Motor neuron (in vitro differentiated cells): Measurements from ENCODE around the gene RYR2. TPM values are rescaled to one million over a fixed set of nuclear protein-coding genes. Genes with fewer than 3 reads are reported as not detected.
"Not testable (repeated sequence)": the region's sequence is repeated elsewhere in the genome, so short reads cannot be mapped to it uniquely, and the experiment has no call there.

Source experiments
- ATAC-seq, 8 experiments: fragments of 200-7000 bp; cut with Tn5 transposase; replicated peaks in 6 of 8; 2 replicates each; pipeline ENCODE4 v1.8.0; 2021; ENCODE audit warnings: mild to moderate bottlenecking in 8 of 8, moderate library complexity in 8 of 8
- H3K27ac ChIP-seq, 2 donors: fragments of 250-450 bp; sonication (Bioruptor Pico); 2 replicates each; pipeline ENCODE4 v1.9.0; 2021; ENCODE audit warnings: antibody characterized with exemption in 2 of 2, mild to moderate bottlenecking in 2 of 2, moderate library complexity in 1 of 2
- H3K4me1 ChIP-seq, 2 donors: fragments of 250-450 bp; sonication (Bioruptor Pico); replicated peaks in 1 of 2; 2 replicates each; pipeline ENCODE4 v1.6.1; 2021; ENCODE audit warnings: antibody characterized with exemption in 2 of 2, mild to moderate bottlenecking in 2 of 2, moderate library complexity in 1 of 2
- H3K4me3 ChIP-seq, 5 donors: fragments of 250-450 bp; sonication (Bioruptor Pico); 2 replicates each; pipeline ENCODE4 v1.9.0; 2021; ENCODE audit warnings: antibody characterized with exemption in 5 of 5, mild to moderate bottlenecking in 5 of 5, moderate library complexity in 4 of 5
- WGBS, 10 experiments: fragments of 450-650 bp; shearing (Covaris generic); methylation state at CpG; one replicate each; pipeline ENCODE4 v1.0.0; 2022; 5-methylcytosine and 5-hydroxymethylcytosine counted together
- in situ Hi-C, 9 experiments: fragments of 400-800 bp; cut with MboI; loops; one replicate each; pipeline ENCODE4 v1.15.0; 2021; ENCODE audit warnings: low sequenced_read_pairs in 9 of 9, low pct_unique_long_range_greater_than_20kb in 2 of 9; ENCODE audit not compliant: unreplicated experiment in 9 of 9
- total RNA-seq, 8 experiments: library from RNA; unstranded; fragments of 300-600 nt; gene quantifications; 2 replicates each; pipeline versions ENCODE4 v1.2.3 to v1.2.4, GENCODE V29; 2022

Gene RYR2
- total RNA-seq, 8 experiments from 2014 or later: 0.32 to 6.8 (median 0.63) TPM

- in situ Hi-C loops: no loop called here
- 0 to 90% (median 67%) methylated on average over 1 to 3 of the region's 3 CpGs for WGBS, 10 experiments
- Histone ChIP-seq H3K27ac (no peak overlapping the region), H3K4me1 (no peaks in the 10 kb centered on the region), H3K4me3 (no peak overlapping the region)
- ATAC-seq: peak in 1 of 8 experiments; percentile 32
These were observed 199.1 kb downstream of the RYR2 start for GRCh38 chr1:237241038-237241437.

GRCh38 chr1:237244778-237245177, 202.8 kb downstream of the RYR2 start:
- Histone ChIP-seq H3K27ac (no peak overlapping the region), H3K4me3 (no peak overlapping the region), H3K4me1 (no peaks in the 10 kb centered on the region)
- 20 to 100% (median 94%) methylated on average over 1 to 4 of the region's 4 CpGs for WGBS, 10 experiments
- ATAC-seq: no peak
- in situ Hi-C loops: no loop called here

- 0 to 92% (median 73%) methylated on average over 1 of the region's 1 CpG; no CpG with 5 or more reads in 2 of the 10 experiments for WGBS, 10 experiments
These were observed 205.5 kb downstream of the RYR2 start for GRCh38 chr1:237247442-237247841.

GRCh38 chr1:237249120-237249519, 207.1 kb downstream of the RYR2 start:
- Histone ChIP-seq H3K4me3 (no peak overlapping the region), H3K4me1 (no peaks in the 10 kb centered on the region), H3K27ac (no peak overlapping the region)
- WGBS, 10 experiments: 0 to 100% (median 67%) methylated on average over 1 of the region's 1 CpG; no CpG with 5 or more reads in 1 of the 10 experiments
- in situ Hi-C loops: no loop called here
- ATAC-seq: no peak

More at GRCh38 chr1:237247442-237247841, 205.5 kb downstream of the RYR2 start:
- in situ Hi-C loops: no loop called here
- ATAC-seq: no peak
- no peak overlapping the region for H3K4me3 ChIP-seq
- no peak overlapping the region for H3K27ac ChIP-seq
- H3K4me1 ChIP-seq: no peaks in the 10 kb centered on the region

GRCh38 chr1:237250055-237250454, 208.1 kb downstream of the RYR2 start:
- in situ Hi-C loops: no loop called here
- no peak overlapping the region for H3K27ac ChIP-seq
- no peak for ATAC-seq
- H3K4me3 ChIP-seq: no peak overlapping the region
- no peaks in the 10 kb centered on the region for H3K4me1 ChIP-seq
- WGBS, 10 experiments: 81 to 85% (median 85%) methylated on average over 3 of the region's 3 CpGs; no CpG with 5 or more reads in 7 of the 10 experiments

- no peak for ATAC-seq
- no peak overlapping the region for H3K4me3 ChIP-seq
- in situ Hi-C loops: no loop called here
These were observed 213.1 kb downstream of the RYR2 start for GRCh38 chr1:237255071-237255470.

GRCh38 chr1:237258871-237259270, 216.9 kb downstream of the RYR2 start:
- in situ Hi-C loops: no loop called here
- H3K4me1 ChIP-seq: no peaks in the 10 kb centered on the region
- H3K4me3 ChIP-seq: no peak overlapping the region
- peak in 1 of 8 experiments; percentile 68 for ATAC-seq
- H3K27ac ChIP-seq: no peak overlapping the region

More at GRCh38 chr1:237255071-237255470, 213.1 kb downstream of the RYR2 start:
- WGBS, 10 experiments: 0 to 100% (median 39%) methylated on average over 1 of the region's 1 CpG; no CpG with 5 or more reads in 2 of the 10 experiments
- Histone ChIP-seq H3K4me1 (no peaks in the 10 kb centered on the region), H3K27ac (no peak overlapping the region)

GRCh38 chr1:237261198-237261597, 219.2 kb downstream of the RYR2 start:
- in situ Hi-C loops: no loop called here

GRCh38 chr1:237267743-237268142, 225.8 kb downstream of the RYR2 start:
- no peaks in the 10 kb centered on the region for H3K4me1 ChIP-seq
- WGBS, 10 experiments: 17 to 97% (median 80%) methylated on average over 1 to 2 of the region's 2 CpGs; no CpG with 5 or more reads in 2 of the 10 experiments
- in situ Hi-C loops: no loop called here
- ATAC-seq: no peak
- no peak overlapping the region for H3K27ac ChIP-seq
- H3K4me3 ChIP-seq: no peak overlapping the region

More at GRCh38 chr1:237261198-237261597, 219.2 kb downstream of the RYR2 start:
- ATAC-seq: no peak
- Histone ChIP-seq H3K4me3 (no peak overlapping the region), H3K4me1 (no peaks in the 10 kb centered on the region), H3K27ac (no peak overlapping the region)
- 40 to 94% (median 78%) methylated on average over 1 to 4 of the region's 4 CpGs; no CpG with 5 or more reads in 4 of the 10 experiments for WGBS, 10 experiments

- no peak for ATAC-seq
- WGBS, 10 experiments: 23 to 90% (median 77%) methylated on average over 1 to 4 of the region's 4 CpGs
- no peak overlapping the region for H3K27ac ChIP-seq
- H3K4me3 ChIP-seq: no peak overlapping the region
- H3K4me1 ChIP-seq: no peaks in the 10 kb centered on the region
- in situ Hi-C loops: no loop called here
These were observed 228.0 kb downstream of the RYR2 start for GRCh38 chr1:237269938-237270337.

- no peak overlapping the region for H3K27ac ChIP-seq
- in situ Hi-C loops: no loop called here
- ATAC-seq: no peak
- 0 to 100% (median 81%) methylated on average over 1 to 3 of the region's 3 CpGs; no CpG with 5 or more reads in 1 of the 10 experiments for WGBS, 10 experiments
- no peak overlapping the region for H3K4me3 ChIP-seq
- H3K4me1 ChIP-seq: no peaks in the 10 kb centered on the region
These were observed 228.4 kb downstream of the RYR2 start for GRCh38 chr1:237270353-237270752.

- ATAC-seq, H3K4me1 ChIP-seq, in situ Hi-C loops, H3K27ac ChIP-seq, H3K4me3 ChIP-seq: not testable (repeated sequence)
- 15 to 100% (median 46%) methylated on average over 1 to 3 of the region's 3 CpGs for WGBS, 10 experiments
These were observed 236.0 kb downstream of the RYR2 start for GRCh38 chr1:237277994-237278393.

GRCh38 chr1:237279629-237280028, 237.6 kb downstream of the RYR2 start:
- in situ Hi-C loops: no loop called here
- no peak overlapping the region for H3K4me3 ChIP-seq
- no peak overlapping the region for H3K27ac ChIP-seq
- 0 to 27% (median 5%) methylated on average over 1 of the region's 1 CpG; no CpG with 5 or more reads in 2 of the 10 experiments for WGBS, 10 experiments
- no peak for ATAC-seq
- peaks cover 0 to 3% of the 10 kb centered on the region in 2 donors for H3K4me1 ChIP-seq

- H3K27ac ChIP-seq: no peak overlapping the region
- H3K4me1 ChIP-seq: peaks cover 0 to 3% of the 10 kb centered on the region in 2 donors
- no peak for ATAC-seq
- WGBS, 10 experiments: 17 to 100% (median 70%) methylated on average over 1 to 2 of the region's 2 CpGs; no CpG with 5 or more reads in 3 of the 10 experiments
- no peak overlapping the region for H3K4me3 ChIP-seq
- in situ Hi-C loops: no loop called here
These were observed 239.5 kb downstream of the RYR2 start for GRCh38 chr1:237281481-237281880.
